Measurements from ENCODE around the gene RAD50.
"Not testable (repeated sequence)": the region's sequence is repeated elsewhere in the genome, so short reads cannot be mapped to it uniquely, and the experiment has no call there.

Gene RAD50

GRCh38 chr5:132556763-132557477, at the start of gene RAD50:
Gene RAD50, plus strand, starts transcription at chr5:132556977. Its CDS starts 348 bp downstream, at chr5:132557325.
- DNase-seq: peak; percentile 93

DNA sequence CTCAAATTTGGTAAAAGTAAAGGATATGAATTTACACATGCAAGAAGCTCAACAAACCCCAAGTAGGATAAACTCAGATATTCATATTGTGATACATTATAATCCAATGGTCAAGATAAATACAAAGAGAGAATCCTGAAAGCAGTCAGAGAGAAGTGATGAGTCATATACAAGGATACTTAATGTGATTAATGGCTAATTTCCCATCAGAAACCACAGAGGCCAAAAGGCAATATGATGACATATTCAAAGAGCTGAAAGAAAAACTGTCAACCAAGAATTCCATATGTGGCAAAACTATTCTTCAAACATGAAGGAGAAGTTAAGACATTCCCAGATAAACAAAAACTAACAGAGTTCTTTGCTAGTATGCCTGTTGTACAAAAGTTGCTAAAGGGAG, 46.7 kb upstream of the RAD50 start:
- DNase-seq: no peak

DNA sequence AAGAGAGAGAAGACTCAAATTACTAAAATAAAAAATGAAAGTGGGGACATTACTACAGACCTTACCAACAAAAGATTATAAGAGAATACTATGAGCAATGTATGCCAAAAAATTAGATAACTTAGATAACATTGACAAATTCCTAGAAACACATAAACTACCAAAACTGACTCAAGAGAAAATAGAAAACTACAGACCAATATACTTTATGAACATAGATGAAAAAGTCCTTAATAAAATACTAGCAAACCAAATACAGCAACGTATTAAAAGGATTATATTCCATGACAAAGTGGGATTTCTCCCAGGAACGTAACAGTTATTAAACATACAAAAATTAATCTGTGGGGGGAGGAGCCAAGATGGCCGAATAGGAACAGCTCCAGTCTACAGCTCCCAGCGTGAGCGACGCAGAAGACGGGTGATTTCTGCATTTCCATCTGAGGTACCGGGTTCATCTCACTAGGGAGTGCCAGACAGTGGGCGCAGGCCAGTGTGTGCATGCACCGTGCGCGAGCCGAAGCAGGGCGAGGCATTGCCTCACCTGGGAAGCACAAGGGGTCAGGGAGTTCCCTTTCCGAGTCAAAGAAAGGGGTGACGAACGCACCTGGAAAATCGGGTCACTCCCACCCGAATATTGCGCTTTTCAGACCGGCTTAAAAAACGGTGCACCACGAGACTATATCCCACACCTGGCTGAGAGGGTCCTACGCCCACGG, 43.0 kb upstream of the RAD50 start:
- not testable (repeated sequence) for DNase-seq

GRCh38 chr5:132522067-132522466, 34.7 kb upstream of the RAD50 start:
- DNase-seq: not testable (repeated sequence)

DNA sequence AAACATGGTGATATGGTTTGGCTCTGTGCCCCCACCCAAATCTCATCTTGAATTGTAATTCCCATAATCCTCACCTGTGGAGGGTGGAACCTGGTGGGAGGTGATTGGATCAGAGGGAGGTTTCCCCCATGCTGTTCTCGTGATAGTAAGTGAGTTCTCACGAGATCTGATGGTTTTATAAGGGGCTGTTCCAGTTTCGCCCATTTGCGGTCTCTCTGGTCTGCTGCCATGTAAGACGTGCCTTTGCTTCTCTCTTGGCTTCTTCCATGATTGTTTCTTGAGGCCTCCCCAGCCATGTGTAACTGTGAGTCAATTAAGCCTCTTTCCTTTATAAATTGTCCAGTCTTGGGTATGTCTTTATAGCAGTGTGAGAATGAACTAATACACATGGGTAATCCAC, 31.9 kb upstream of the RAD50 start:
- not testable (repeated sequence) for DNase-seq

DNA sequence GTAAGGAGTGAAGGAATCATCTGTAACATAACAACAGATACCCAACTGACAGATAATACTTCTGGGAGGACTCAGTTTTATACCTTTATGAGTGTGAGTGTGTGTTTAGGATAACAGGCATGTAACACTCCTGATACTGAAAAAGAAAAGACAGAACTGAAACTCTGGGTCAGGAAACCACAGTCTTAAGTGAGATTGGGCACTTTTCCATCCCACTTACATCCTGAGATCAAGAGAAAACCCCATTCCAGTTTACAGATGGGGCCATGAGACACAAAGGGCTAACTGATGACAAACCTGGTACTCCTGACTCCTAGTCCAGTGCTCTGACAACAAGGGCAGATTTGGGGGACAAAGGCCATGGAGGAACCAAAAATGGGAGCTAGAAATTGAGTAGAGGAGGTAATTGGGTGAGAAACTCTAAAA, 31.5 kb upstream of the RAD50 start:
- no peak for DNase-seq

DNA sequence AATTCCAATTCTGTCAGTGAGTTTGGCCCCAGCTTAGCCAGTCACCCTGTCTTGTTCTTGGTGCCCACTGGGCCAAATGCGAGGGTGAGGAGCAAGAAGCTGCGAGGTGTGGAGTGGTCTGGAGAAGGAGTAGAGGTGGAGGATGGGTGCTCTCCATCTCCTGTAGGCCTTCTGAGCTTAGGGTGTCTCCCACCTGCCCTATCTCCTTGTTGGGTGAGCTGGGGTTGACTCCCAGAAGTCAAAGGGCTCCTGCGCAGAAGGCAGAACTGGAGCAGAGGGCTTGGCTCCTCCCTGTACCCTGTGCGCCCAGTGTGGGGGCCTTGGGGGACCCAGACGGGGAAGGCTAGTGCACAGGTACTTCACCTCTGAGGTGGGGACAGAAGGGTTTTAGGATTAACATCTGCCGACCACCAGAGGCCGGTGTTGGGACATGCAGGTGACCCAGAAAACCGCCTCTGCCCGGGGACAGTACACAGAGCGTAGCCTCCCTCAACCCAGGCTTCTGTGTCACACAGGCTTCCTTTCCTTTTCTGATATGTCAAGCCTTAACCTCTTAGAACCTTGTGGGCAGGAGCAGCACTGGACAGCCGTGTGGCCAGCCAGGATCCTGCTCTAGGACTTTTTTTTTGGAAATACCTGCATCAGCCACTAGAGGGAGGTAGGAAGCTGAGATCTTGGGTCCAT, 30.3 kb upstream of the RAD50 start:
- peak; percentile 49 for DNase-seq

- DNase-seq: no peak
These were observed 29.7 kb upstream of the RAD50 start for GRCh38 chr5:132526974-132527564.

- no peak for DNase-seq
These were observed 28.8 kb upstream of the RAD50 start for GRCh38 chr5:132528021-132528420.

DNA sequence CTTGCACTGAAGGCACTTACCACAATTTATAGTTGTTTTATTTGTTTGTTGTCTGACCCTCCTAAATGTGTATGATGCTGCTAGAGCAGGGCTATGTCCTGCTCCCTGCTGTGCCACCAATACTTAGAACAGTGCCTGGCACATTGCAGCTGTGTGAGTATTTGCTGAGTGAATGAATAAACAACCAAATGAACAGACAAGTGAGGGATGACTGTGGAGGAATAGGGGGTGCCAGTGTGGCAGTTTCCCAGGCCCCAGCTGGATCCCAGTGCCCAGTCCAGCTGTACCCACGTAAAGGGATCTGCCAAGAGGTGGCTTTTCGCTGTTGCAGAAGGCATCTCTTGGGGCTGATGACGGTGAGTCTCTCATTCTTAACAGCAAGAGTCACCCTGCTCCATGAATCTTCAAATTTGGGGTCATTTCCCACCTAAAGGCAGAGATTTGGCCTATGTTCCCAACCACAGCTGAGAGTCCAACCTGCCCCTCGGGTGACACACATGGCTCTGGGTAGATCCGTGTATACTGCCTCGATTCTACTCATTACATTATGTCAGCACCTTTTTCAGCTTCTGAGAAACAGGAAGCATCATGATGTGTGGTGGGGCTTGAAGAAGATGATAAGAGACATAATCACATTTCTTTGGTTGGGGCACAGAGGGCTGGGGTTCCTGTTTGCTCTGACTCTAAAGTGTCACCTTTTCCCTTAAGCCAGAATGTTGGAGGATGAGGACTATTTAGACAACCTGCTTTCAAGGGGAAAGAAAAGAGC, 27.7 kb upstream of the RAD50 start:
- DNase-seq: no peak

- DNase-seq: no peak
These were observed 25.8 kb upstream of the RAD50 start for GRCh38 chr5:132530946-132531345.

- no peak for DNase-seq
These were observed 17.1 kb upstream of the RAD50 start for GRCh38 chr5:132539716-132540115.

DNA sequence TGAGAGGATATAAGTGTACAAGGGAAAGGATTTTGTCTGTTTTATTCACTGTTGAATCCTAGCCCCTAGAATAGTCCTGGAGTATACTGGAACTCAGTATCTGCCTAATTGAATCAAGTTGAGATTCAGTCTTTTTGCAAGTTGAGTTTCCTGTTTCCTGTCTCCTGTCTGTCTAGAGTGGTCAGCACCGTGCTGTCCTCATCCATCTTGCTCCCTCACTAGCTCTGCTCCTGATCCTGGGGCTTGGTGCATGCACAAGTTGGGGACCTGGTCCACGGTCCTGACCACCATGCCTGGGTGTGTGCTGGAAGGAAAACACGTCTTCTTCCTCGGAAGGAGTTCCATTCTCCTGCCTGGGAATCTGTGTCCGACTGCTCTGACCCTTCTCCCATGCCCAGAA, 16.6 kb upstream of the RAD50 start:
- DNase-seq: no peak

- no peak for DNase-seq
These were observed 16.0 kb upstream of the RAD50 start for GRCh38 chr5:132540764-132541163.

GRCh38 chr5:132543472-132544201, 13.1 kb upstream of the RAD50 start, which contains the start of gene IL5:
Gene IL5, minus strand, starts transcription at chr5:132543522. Its CDS starts 44 bp downstream, at chr5:132543478.
- no peak for DNase-seq

DNA sequence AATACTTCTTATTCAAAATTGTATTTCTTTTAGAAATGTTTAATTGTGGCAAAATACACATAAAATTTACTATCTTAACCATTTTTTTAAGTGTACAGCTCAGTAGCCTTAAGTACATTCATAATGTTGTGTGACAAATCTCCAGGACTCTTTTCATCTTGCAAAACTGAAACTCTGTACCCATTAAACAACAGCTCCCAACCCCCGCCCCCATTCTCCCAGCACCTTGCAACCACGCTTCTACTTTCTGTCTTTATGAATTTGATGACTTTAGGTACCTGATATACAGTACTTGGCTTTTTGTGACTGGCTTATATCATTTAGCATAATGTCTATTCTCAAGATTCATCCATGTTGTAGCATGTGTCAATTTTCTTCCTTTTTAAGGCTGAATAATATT, 10.7 kb upstream of the RAD50 start:
- DNase-seq: peak; percentile 61

GRCh38 chr5:132547269-132547668, 9.5 kb upstream of the RAD50 start:
- DNase-seq: no peak

DNA sequence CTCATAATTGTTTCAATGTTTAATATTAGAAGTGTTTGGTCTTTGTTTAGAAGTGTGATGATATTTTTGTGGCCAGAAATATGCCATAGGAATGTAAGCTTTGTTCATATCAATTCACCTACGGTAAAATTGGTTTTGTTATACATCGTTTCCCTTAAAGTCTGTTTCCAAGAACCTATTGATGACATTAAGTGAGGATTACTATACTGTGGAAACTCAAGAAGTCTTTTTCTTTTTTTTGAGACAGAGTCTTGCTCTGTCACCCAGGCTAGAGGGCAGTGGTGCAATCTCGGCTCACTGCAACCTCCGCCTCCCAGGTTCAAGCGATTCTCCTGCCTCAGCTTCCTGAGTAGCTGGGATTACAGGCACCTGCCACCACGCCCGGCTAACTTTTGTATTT, 7.9 kb upstream of the RAD50 start:
- DNase-seq: not testable (repeated sequence)

DNA sequence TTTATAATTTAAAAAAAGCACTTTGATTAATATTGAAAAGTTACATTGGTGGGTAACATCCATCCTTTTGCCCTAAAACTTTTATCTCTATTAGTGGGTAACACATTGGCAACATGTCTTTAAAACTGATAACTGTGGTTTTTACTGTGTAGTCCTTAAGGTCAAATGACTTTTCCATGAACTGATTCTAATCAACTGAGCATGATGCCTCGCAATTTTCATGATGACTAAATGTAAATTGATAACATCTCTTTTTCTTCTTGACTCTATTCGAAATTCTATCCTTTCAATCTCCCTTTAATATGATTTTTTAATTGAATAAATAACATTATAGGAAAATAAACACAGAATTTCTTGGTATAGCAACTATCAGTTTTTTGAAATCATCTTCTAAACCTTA, 7.2 kb upstream of the RAD50 start:
- no peak for DNase-seq

GRCh38 chr5:132556153-132556762, 519 bp upstream of the RAD50 start:
- DNase-seq: no peak

- peak; percentile 41 for DNase-seq
These were observed 848 bp downstream of the RAD50 start for GRCh38 chr5:132557478-132558172.
